ENCODE results near the gene USP44.
A peak's percentile ranks its signal among the peaks of the same experiment; 100 is the strongest.
"Not testable (repeated sequence)": the region's sequence is repeated elsewhere in the genome, so short reads cannot be mapped to it uniquely, and the experiment has no call there.

Gene USP44

DNA sequence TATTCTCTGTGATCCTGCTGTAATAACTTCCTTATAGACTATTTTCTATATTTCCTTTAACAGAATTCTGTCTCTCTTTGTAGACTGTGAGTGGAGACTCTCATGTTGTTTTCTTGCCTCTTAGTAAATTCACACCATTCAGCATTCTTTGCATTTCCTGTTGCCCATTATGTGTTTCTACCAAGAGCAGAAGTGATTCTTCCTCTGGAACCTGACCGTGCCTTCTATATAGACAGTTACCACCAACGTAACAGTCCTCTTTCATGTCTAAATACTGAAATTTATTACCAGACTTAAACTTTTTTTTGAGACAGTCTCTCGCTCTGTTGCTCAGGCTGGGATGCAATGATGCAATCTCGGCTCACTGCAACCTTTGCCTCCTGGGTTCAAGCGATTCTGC is 46.2 kb downstream of the USP44 start:
- DNase-seq, result no peak

DNA sequence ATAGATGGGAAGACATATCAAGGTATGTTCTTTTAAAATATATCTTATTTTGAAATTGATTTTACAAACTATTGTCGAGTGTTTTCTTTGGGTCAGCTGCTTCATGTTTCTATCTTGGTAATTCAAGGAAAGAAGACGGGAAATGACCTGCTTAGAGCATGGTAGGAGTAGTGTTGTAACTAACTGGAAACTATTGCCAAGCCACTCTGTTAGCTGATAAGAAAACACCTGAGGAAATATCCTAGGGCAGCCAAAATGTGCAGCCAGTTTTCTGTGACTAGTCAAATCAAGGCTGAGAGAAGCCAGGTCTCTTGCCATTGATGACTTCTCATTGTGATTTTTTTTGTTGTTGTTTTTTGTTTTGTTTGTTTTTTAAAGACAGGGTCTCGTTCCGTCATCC is 47.1 kb downstream of the USP44 start:
- DNase-seq, result no peak

DNA sequence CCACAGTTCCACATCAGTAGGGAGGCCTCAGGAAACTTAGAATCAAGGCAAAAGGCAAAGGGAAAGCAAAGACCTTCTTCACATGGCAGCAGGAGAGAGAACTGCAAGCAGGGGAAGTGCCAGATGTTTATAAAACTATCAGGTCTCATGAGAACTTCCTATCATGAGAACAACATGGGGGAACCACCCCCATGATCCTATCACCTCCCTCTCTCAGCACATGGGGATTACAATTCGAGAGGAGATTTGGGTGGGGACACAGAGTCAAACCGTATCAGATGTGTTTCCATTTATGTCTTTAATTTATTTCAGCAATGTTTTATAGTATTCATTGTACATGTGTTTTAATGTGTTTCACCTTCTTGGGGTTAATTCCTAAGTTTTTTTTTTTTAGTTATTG is 51.5 kb downstream of the USP44 start:
- no peak for DNase-seq

DNA sequence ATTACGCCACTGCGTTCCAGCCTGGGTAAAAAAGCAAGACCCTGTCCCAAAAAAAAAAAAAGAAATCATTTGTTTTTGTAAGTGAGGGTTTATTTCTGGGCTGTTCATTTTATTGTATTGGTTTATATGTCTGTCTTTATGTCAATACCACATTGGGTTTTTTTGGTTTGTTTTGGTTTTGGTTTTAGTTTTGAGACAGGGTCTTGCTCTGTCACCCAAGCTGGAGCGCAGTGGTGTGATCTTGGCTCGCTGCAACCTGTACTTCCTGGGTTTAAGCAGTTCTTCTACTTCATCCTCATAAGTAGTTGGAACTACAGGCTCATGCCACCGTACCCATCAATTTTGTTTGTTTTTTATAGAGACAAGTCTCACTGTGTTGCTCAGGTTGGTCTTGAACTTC is 52.3 kb downstream of the USP44 start:
- DNase-seq, result no peak

DNA sequence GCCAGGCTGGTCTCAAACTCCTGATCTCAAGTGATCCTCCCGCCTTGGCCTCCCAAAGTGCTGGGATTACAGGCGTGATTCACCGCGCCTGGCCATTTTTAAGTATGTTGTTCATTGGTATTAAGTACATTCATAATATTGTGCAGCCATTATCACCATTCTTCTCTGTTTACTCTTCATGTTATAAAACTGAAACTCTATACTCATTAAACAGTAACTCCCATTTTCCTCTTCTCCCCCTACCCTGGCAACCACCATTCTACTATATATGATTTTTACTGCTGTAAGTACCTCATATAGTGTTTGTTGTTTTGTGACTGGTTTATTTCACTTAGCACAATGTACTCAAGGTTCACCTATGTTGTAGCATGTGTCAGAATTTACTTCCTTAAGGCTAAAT is 54.2 kb downstream of the USP44 start:
- DNase-seq, result no peak

DNA sequence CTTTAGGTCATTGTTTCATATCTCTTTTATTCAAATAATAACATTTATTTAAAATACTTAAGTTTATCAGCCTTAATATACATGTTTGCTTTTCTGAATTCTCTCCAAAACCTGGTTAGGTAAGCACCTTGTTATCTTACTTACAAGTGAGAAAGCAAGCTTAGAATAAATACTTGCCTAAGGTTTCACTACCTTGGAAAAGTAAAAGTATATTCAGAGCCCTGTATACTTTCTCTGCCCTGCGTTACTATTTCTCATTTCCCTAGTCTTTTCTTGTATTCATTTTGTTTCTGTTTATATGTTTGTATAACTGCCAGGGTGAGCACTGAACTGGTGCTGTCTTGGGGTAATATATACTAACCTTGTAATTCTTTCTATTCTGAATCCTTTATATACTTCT is 55.8 kb downstream of the USP44 start:
- DNase-seq, result no peak

DNA sequence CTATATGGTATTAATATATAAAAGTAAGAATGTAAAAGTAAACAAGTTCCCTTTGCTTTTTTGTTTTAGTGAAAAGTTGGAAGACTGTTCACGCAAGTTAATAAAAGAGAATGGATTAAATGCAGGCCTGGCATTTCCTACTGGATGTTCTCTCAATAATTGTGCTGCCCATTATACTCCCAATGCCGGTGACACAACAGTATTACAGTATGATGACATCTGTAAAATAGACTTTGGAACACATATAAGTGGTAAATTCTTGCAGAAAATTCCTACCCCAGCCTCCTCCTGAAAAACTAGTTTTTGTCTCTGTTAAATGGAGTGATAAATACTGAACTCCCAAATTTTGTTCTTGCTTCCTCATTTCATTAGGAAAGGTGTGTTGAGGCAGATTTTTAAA is 56.4 kb downstream of the USP44 start:
- DNase-seq, result no peak

DNA sequence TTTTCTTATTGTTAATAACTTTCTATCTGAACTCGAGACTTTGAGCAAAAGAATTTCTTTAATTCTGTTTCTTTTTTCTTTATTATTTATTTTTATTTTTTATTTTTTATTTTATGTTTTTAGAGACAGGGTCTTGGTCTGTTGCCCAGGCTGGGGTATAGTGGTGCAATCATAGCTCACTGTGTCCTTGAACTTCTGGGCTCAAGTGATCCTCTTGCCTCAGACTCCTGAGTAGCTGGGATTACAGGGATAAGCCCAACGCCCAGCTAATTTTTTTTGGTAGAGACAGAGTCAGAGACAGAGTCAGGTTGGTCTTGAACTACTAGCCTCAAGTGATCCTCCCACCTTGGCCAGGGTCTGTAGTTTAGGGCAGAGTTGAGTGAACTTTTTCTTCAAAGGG is 58.8 kb downstream of the USP44 start:
- DNase-seq, result no peak

DNA sequence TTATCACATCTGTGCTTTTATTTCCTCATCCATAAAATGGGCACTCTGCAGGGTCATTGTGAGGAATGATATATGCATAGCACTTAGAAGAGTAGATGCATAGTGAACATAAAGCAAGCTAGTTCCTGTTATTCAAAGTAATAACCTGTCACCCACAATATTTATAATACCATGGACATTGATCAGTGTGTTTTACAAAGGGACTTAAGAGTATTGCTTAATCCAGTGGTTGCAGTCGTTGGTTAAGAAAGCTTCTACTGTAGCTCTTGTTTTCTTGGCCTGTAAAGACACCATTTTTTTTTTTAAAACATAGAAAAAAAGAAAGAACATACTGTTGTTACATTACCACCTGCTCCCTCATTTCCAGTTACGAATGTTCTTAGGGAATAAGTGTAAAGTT is 64.3 kb downstream of the USP44 start:
- no peak for DNase-seq

DNA sequence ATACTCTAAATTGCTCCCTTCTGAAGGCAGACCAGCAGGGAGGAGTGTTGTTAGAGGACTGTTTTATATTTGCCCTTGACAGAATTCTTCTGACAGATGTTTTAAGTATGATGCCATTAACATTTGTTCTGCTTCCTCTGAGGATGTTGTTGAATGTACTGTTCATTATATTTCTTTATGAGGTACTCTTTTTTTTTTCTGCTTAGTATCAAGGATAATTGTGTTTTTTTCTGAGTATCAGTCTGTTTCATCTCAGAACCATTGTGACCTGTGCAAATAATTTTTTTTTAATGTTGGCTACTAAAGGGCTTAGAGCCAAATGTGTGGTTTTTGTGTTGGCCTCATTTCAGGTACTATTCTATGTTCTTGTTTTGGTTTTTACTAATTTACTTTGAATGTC is 66.8 kb downstream of the USP44 start:
- no peak for DNase-seq

DNA sequence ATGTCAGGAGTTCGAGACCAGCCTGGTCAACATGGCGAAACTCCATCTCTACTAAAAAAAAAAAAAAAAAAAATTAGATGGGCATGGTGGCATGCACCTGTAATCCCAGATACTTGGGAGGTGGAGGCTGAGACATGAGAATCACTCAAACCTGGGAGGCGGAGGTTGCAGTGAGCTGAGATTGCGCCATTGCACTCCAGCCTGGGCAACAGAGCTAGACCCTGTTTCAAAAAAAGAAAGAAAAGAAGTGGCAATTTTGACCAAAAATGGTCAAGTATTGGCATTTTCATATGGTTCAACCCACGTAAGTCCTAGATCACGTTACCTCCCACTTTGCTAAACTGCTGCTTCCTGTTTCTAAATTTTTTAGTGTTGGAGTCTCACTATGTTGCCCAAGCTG is 68.7 kb downstream of the USP44 start:
- not testable (repeated sequence) for DNase-seq

DNA sequence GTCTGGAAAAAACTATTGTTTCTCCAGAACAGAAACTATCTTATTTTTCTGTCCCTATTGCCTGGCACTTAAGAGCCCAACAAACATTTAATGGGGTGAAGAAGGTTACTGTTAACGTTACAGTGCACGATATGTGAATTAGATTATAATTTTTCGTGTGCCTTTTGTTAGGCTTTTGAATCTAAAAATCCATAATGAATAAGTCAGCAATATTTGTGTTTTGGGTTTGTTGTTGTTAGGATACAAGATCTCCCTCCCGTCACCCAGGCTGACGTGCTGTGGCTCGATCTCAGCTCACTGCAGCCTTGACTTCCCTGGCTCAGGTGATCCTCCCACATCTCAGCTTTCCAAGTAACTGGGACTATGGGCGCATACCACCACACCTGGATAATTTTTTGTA is 69.4 kb downstream of the USP44 start:
- no peak for DNase-seq

DNA sequence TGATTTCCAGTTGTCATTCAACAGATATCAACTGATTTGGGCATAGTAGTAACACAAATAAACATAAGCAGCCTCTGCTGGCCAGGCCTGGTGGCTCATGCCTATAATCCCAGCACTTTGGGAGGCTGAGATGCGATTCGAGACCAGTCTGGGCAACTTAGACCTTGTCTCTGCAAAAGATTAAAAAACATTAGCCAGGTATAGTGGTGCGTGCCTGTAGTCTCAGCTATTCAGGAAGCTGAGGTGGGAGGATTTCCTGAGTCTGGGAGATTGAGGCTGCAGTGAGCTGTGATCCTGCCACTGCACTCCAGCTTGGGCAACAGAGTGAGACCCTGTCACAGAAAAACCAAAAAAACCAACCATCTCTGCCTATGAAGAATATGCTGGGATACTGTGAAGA is 70.2 kb downstream of the USP44 start:
- no peak for DNase-seq

DNA sequence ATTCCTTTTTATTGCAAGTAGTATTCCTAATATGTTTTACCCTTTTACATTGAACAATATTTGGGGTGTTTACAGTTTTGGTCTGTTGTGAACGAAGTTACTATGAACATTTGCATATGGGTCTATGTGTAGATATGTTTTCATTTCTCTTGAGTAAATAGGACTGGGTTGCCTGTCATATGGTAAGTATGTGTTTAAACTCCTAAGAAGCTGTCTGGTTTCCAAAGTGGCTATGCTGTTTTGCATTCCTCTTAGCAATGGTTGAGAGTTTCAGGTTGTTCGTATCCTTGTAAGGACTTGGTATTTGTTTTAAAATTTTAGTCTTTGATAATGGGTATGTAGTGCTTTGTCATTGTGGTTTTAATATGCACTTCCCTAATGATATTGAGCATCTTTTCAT is 71.0 kb downstream of the USP44 start:
- DNase-seq, result no peak

DNA sequence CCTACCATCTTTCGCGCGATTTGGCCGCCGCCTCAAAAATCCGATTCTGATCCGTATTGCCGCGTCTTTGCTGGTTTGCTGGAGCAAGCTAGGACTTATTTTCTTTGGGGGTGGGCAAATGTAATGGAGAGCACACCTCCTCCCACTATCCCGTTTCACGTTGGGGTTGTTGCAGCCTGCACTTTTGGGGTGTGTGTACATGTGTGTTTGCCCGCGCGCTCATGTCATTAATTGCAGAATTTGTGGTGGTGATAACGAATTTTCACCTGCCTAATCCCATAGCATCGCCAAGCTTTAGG is 76.7 kb downstream of the USP44 start:
- no peak for DNase-seq

DNA sequence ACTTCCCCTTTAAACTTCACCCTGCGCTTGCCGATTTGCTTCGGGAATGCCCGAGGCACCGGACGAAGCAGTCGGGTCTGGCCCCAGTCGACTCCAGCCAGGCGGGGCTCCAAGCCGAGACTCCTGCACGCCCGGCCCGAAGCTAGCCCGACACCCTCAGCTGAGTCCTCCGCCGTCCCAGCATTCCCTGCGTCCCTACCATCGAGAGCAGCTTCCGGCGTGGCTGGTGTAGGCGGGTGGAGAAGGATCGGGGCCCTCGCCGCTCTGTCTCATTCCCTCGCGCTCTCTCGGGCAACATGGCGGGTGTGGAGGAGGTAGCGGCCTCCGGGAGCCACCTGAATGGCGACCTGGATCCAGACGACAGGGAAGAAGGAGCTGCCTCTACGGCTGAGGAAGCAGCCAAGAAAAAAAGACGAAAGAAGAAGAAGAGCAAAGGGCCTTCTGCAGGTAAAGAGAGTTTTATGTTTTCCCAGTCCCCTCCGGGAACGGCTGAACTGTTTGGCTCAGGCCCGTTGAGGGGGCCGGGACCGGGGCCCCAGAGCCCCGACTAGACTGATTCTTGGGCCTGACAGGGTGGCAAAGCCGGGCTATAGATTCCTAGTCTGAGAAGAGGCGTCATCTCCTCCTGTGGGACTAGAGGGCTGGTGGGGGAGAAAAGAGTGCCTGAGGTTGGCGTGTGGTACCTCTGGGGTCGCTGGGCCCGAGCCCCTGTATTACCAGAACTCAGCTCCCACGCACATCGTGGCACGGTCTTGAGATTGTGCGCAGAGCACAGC is 77.2 kb downstream of the USP44 start, which contains the start of gene METAP2:
TSS of gene METAP2 (plus strand) at position 269 of the 776 bp plus-strand sequence. CDS start at position 297, 28 bp downstream.
- DNase-seq, result peak; percentile 85

DNA sequence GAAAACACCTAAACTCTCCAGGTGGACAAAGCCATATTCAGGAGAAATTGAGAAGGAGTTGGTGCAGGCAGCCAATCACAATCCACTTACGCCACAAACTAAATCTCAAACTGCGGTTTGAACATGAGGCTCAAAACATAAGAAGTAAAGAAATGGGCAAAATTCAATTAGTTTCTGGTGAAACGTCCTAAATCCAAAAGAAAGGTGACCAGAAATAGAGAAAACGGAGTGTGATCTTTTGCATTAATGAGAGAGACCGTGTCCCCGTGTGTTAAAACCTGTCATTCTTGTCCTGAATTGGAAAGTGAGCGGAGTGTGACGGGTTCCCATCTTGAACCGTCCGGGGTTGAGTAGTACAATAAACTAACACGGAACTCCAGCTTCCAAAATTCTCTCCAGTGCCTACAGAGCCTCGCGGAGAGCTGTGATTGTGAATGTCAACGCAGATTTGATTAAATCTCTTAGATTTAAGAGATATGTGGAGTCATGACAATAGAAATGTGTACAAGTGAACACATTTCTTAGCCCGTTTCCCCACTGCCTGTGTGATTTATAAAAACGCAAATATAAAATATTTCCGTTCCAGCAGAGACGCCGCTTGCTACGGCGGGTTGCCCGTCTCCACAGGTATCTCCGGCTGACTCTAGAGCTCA is 77.9 kb downstream of the USP44 start:
- no peak for DNase-seq

DNA sequence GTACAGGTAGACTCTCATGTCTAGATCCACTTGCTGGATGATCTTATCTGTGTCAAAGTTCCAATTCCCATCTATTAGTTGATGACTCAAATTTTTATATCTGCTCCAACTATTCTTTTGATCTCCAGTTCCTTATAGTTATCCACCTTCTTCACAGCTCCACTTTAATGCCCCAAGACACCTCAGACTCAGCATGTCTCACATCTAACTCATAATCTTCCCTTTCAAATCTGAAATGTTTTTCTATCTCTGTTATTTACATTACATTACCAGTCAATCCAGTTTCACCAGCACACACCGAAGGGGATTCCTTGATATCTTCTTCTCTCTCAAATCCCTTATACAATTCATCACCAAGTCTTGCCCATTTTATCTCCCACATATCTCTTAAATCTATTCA is 81.0 kb downstream of the USP44 start:
- no peak for DNase-seq

Data from NCI-H1048 (cell line).